Suprapubic skin (tissue), 4 donors: ENCODE results near the gene CALN1. TPM values are rescaled to one million over a fixed set of nuclear protein-coding genes. Genes with fewer than 3 reads are reported as not detected.

Experiments
- DNase-seq, 2 donors: peaks; one replicate each; pipeline ENCODE4 v3.0.0-alpha.2; 2019; ENCODE audit warnings: low spot score in 2 of 2
- H3K27ac ChIP-seq: fragments of 200-600 bp; sonication (generic); one replicate; pipeline ENCODE4 v1.5.1; 2019
- H3K27me3 ChIP-seq: fragments of 200-600 bp; sonication (generic); one replicate; pipeline ENCODE4 v1.5.1; 2019
- H3K36me3 ChIP-seq: fragments of 200-600 bp; sonication (generic); one replicate; pipeline ENCODE4 v1.5.1; 2019
- H3K4me1 ChIP-seq: fragments of 200-600 bp; sonication (generic); one replicate; pipeline ENCODE4 v1.5.1; 2019
- H3K4me3 ChIP-seq: fragments of 200-600 bp; sonication (generic); one replicate; pipeline ENCODE4 v1.5.1; 2019; ENCODE audit warnings: mild to moderate bottlenecking
- H3K9me3 ChIP-seq: fragments of 200-600 bp; sonication (generic); one replicate; pipeline ENCODE4 v1.5.1; 2019
- EP300 ChIP-seq: sonication (generic); formaldehyde crosslinking; IDR thresholded peaks from one replicate; pipeline ENCODE4 v1.6.1; 2017; ENCODE audit warnings: antibody characterized with exemption
- POLR2A ChIP-seq, 2 donors: fragments of 450-650 bp; IDR thresholded peaks; one replicate each; pipeline ENCODE4 v1.6.1; 2017; ENCODE audit warnings: antibody characterized with exemption in 2 of 2, mild to moderate bottlenecking in 2 of 2, moderate library complexity in 2 of 2
- POLR2AphosphoS5 ChIP-seq, 3 donors: sonication (generic); formaldehyde crosslinking; IDR thresholded peaks; one replicate each; pipeline ENCODE4 v1.6.1; 2017; ENCODE audit warnings: antibody characterized with exemption in 3 of 3
- WGBS: methylation state at CpG from one replicate; pipeline ENCODE4 v1.1.5; 2018; 5-methylcytosine and 5-hydroxymethylcytosine counted together
- total RNA-seq, 4 donors: library from RNA; depleted of rRNA; stranded (reverse); fragments of >200 nt; gene quantifications; one replicate each; pipeline ENCODE4 v1.1.0, GENCODE V29; 2016
- TF ChIP-seq, protein P1 (sequence below), 2 donors: fragments of 200-600 bp in 1 of 2; fragments of 450-650 bp in 1 of 2; sonication (generic) in 1 of 2; IDR thresholded peaks; one replicate each; pipeline ENCODE4 v1.5.1; 2016 to 2019; ENCODE audit warnings: antibody characterized with exemption in 2 of 2, mild to moderate bottlenecking in 1 of 2, moderate library complexity in 1 of 2

The CALN1 gene
- total RNA-seq, 4 donors from 2014 or later, result 0.91 to 10.0 (median 3.9) TPM

DNA sequence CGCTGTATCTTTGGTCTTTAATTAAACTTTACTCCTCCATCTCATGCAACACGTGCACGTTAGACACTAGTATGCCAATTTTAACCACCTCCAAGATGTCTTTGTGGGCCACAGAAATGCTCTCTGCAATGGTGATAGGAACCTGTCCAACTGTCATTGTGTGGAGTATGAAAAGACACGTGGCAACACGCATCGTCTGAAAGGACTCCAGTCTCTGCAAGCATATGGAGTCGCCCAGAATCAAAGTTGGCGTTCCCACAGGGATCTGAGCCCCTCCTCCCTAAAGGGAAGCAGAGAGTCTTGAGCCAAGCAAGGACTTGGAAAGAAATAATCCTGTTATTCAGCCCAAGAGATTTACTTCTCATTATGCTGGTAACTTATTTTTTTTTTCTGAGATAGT is 301.1 kb downstream of the CALN1 start:
- H3K36me3 ChIP-seq, result no peaks in the 10 kb centered on the region
- WGBS, result 53% methylated on average over 8 of the region's 8 CpGs
- H3K27me3 ChIP-seq, result no peaks in the 10 kb centered on the region
- no peak overlapping the region for H3K4me3 ChIP-seq
- TF ChIP-seq POLR2A (IDR thresholded peaks at IDR 0.05), result no peak
- TF ChIP-seq POLR2AphosphoS5 (IDR thresholded peaks at IDR 0.05), result no peak
- TF ChIP-seq EP300, result no peak
- TF ChIP-seq, protein P1, sequence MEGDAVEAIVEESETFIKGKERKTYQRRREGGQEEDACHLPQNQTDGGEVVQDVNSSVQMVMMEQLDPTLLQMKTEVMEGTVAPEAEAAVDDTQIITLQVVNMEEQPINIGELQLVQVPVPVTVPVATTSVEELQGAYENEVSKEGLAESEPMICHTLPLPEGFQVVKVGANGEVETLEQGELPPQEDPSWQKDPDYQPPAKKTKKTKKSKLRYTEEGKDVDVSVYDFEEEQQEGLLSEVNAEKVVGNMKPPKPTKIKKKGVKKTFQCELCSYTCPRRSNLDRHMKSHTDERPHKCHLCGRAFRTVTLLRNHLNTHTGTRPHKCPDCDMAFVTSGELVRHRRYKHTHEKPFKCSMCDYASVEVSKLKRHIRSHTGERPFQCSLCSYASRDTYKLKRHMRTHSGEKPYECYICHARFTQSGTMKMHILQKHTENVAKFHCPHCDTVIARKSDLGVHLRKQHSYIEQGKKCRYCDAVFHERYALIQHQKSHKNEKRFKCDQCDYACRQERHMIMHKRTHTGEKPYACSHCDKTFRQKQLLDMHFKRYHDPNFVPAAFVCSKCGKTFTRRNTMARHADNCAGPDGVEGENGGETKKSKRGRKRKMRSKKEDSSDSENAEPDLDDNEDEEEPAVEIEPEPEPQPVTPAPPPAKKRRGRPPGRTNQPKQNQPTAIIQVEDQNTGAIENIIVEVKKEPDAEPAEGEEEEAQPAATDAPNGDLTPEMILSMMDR (IDR thresholded peaks at IDR 0.05), result no peak
- H3K27ac ChIP-seq, result no peak overlapping the region
- H3K9me3 ChIP-seq, result no peaks in the 10 kb centered on the region
- no peaks in the 10 kb centered on the region for H3K4me1 ChIP-seq
- DNase-seq, result no peak

DNA sequence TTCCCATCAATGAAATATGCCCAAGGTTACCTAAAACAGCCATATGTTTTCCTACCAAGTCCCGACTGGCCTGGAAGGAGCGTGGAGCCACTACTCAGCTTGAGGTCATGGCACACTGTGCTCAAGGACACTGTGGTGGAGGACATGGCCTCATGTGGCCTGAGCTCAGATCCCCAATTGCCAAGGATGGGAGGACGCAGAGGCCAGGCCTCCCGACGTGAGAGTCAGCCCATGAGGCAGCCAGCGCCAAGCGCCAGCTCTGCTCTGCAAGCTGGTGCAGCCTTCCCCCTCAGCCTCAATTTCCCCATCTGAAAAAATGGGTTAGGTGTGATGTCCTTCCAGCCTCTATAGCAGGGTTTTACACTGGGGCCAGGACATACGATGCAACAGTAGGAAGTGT is 302.6 kb downstream of the CALN1 start:
- TF ChIP-seq POLR2AphosphoS5 (IDR thresholded peaks at IDR 0.05) (no peak), POLR2A (IDR thresholded peaks at IDR 0.05) (no peak)
- TF ChIP-seq, protein P1 (IDR thresholded peaks at IDR 0.05), result no peak
- H3K27me3 ChIP-seq, result no peaks in the 10 kb centered on the region
- H3K36me3 ChIP-seq, result no peaks in the 10 kb centered on the region
- WGBS, result 85% methylated on average over 2 of the region's 8 CpGs
- no peak overlapping the region for H3K4me3 ChIP-seq
- no peak for DNase-seq
- no peak overlapping the region for H3K27ac ChIP-seq
- no peaks in the 10 kb centered on the region for H3K9me3 ChIP-seq
- H3K4me1 ChIP-seq, result no peaks in the 10 kb centered on the region

DNA sequence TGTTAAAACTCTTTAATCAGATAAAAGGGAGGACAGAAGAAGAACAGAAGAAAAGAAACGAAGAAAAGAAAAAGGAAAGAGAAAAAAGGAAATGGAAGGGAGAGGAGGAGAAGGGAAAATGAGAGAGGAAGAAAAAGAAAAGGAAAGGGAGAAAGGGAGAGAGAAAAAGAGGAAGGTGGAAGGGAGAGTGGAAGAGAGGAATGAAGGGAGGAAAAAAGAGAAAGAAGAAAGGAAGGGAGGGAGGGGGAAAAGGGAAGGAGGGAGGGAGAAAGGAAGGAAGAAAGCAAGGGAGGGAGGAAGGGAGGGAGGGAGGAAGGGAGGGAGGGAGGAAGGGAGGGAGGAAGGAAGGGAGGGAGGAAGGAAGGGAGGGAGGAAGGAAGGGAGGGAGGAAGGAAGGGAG is 305.7 kb downstream of the CALN1 start:
- Histone ChIP-seq H3K27me3 (no peaks in the 10 kb centered on the region), H3K9me3 (no peaks in the 10 kb centered on the region), H3K36me3 (no peaks in the 10 kb centered on the region), H3K4me1 (no peaks in the 10 kb centered on the region), H3K4me3 (no peak overlapping the region), H3K27ac (no peak overlapping the region)
- 73% methylated on average over 1 of the region's 1 CpG for WGBS
- TF ChIP-seq EP300 (no peak), POLR2A (IDR thresholded peaks at IDR 0.05) (no peak), POLR2AphosphoS5 (IDR thresholded peaks at IDR 0.05) (no peak)
- TF ChIP-seq, protein P1 (IDR thresholded peaks at IDR 0.05), result no peak
- no peak for DNase-seq

DNA sequence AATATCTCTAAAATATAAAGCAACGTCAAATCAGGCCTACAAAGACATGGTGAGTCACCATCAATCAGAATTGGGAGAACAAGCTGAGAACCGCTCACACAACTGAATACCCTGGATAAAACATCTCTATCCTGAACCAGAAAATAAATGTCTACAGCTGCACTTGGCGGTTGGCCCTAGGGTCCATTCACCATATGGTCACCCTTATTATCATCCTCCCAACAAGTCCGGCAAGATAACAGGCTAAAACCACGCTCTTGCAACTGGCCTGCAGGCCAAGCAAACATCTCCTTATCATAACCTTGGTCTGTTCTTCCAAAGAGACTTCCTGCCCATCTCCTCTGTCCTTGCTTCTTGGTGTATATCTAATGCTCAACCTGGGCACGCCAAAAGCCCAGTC is 310.7 kb downstream of the CALN1 start:
- H3K4me1 ChIP-seq, result no peaks in the 10 kb centered on the region
- no peaks in the 10 kb centered on the region for H3K36me3 ChIP-seq
- 92% methylated on average over 6 of the region's 6 CpGs for WGBS
- H3K27ac ChIP-seq, result no peak overlapping the region
- TF ChIP-seq EP300 (no peak), POLR2A (IDR thresholded peaks at IDR 0.05) (no peak), POLR2AphosphoS5 (IDR thresholded peaks at IDR 0.05) (no peak)
- TF ChIP-seq, protein P1 (IDR thresholded peaks at IDR 0.05), result no peak
- H3K4me3 ChIP-seq, result no peak overlapping the region
- H3K27me3 ChIP-seq, result no peaks in the 10 kb centered on the region
- no peak for DNase-seq
- H3K9me3 ChIP-seq, result no peaks in the 10 kb centered on the region

DNA sequence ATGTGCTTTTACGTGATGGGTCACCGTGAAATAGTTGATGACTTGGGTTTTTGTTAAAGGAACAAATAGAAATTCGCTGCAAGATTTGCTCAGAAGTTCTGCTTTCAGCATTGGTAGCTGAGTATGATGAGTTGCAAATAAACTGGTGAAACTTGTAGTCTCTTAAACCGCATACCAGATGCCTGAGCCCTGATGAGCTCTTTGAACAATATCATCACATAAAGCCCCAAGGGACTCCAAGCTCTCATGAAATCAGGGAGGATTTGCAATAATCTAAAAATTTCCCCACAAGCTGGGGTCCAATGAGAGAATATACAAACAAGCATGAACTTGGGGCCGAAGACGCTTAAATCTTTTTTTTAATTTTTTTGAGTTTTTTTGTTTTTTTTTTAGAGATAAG is 312.4 kb downstream of the CALN1 start:
- H3K27me3 ChIP-seq, result no peaks in the 10 kb centered on the region
- no peak overlapping the region for H3K4me3 ChIP-seq
- H3K4me1 ChIP-seq, result no peaks in the 10 kb centered on the region
- TF ChIP-seq EP300 (no peak), POLR2AphosphoS5 (IDR thresholded peaks at IDR 0.05) (no peak), POLR2A (IDR thresholded peaks at IDR 0.05) (no peak)
- TF ChIP-seq, protein P1 (IDR thresholded peaks at IDR 0.05), result no peak
- WGBS, result 64% methylated on average over 6 of the region's 6 CpGs
- DNase-seq, result no peak
- no peak overlapping the region for H3K27ac ChIP-seq
- no peaks in the 10 kb centered on the region for H3K9me3 ChIP-seq
- no peaks in the 10 kb centered on the region for H3K36me3 ChIP-seq
